Dermis microvascular lymphatic vessel endothelial cell (primary cell): ENCODE results near the gene RASD1. TPM values are rescaled to one million over a fixed set of nuclear protein-coding genes. Genes with fewer than 3 reads are reported as not detected.

Experiments used
- DNase-seq, 2 donors: peaks; one replicate each; pipeline versions ENCODE4 v3.0.0 to v3.0.0-alpha.2; 2010; ENCODE audit warnings: low read depth in 2 of 2
- total RNA-seq: library from RNA; depleted of rRNA; stranded (reverse); fragments of >200 nt; gene quantifications from 2 replicates; pipeline ENCODE4 v1.2.1, GENCODE V29; 2014

The RASD1 gene
- total RNA-seq, result 5.4 and 9.0 TPM in 2 replicates

GRCh38 chr17:17496189-17497064 lies at the start of gene RASD1:
TSS of gene RASD1 (minus strand) at chr17:17496395. CDS start at chr17:17496181, 214 bp downstream.
- peak; percentile 49 to 88 for DNase-seq

- no peak for DNase-seq
Observed at GRCh38 chr17:17545984-17546383, 49.8 kb upstream of the RASD1 start.

GRCh38 chr17:17545031-17545820 lies 49.0 kb upstream of the RASD1 start:
- DNase-seq, result no peak

- DNase-seq, result no peak
Observed at GRCh38 chr17:17542906-17543635, 46.9 kb upstream of the RASD1 start.

GRCh38 chr17:17541640-17542001 lies 45.4 kb upstream of the RASD1 start:
- DNase-seq, result no peak

GRCh38 chr17:17540935-17541639 lies 44.9 kb upstream of the RASD1 start:
- DNase-seq, result no peak

- no peak for DNase-seq
Observed at GRCh38 chr17:17540278-17540906, 44.2 kb upstream of the RASD1 start.

- no peak for DNase-seq
Observed at GRCh38 chr17:17539591-17539990, 43.4 kb upstream of the RASD1 start.

- peak; percentile 27 to 55 for DNase-seq
Observed at GRCh38 chr17:17538417-17539391, 42.5 kb upstream of the RASD1 start.

GRCh38 chr17:17537311-17538099 lies 41.3 kb upstream of the RASD1 start:
- DNase-seq, result no peak

GRCh38 chr17:17536702-17537101 lies 40.5 kb upstream of the RASD1 start:
- DNase-seq, result no peak

GRCh38 chr17:17535957-17536356 lies 39.8 kb upstream of the RASD1 start:
- peak in 1 of 2 donors; percentile 20 for DNase-seq

GRCh38 chr17:17533901-17534441 lies 37.8 kb upstream of the RASD1 start:
- DNase-seq, result no peak

GRCh38 chr17:17532991-17533390 lies 36.8 kb upstream of the RASD1 start:
- peak; percentile 64 to 87 for DNase-seq

GRCh38 chr17:17531156-17531555 lies 35.0 kb upstream of the RASD1 start:
- DNase-seq, result no peak

- DNase-seq, result no peak
Observed at GRCh38 chr17:17528696-17529652, 32.8 kb upstream of the RASD1 start.

GRCh38 chr17:17527956-17528500 lies 31.8 kb upstream of the RASD1 start:
- no peak for DNase-seq
